GM18502 (cell line): Measurements from ENCODE around the gene PPP1R14B.

Experiments used
- ATAC-seq: cut with Tn5 transposase; IDR thresholded peaks from one replicate; pipeline ENCODE4 v1.9.1; 2021; ENCODE audit warnings: mild to moderate bottlenecking; ENCODE audit not compliant: unreplicated experiment, poor library complexity

PPP1R14B gene

GRCh38 chr11:64219755-64220154 is 27.0 kb downstream of the PPP1R14B start:
- no peak for ATAC-seq

GRCh38 chr11:64219354-64219684 is 27.4 kb downstream of the PPP1R14B start:
- ATAC-seq: no peak

GRCh38 chr11:64218628-64219353 is 28.0 kb downstream of the PPP1R14B start:
- no peak for ATAC-seq

GRCh38 chr11:64216879-64217278 is 29.9 kb downstream of the PPP1R14B start:
- no peak for ATAC-seq

- ATAC-seq: no peak
These were observed 35.4 kb downstream of the PPP1R14B start for GRCh38 chr11:64211181-64211872.

- no peak for ATAC-seq
These were observed 36.3 kb downstream of the PPP1R14B start for GRCh38 chr11:64210301-64211020.

- ATAC-seq: no peak
These were observed 37.2 kb downstream of the PPP1R14B start for GRCh38 chr11:64209563-64209843.

- ATAC-seq: no peak
These were observed 37.8 kb downstream of the PPP1R14B start for GRCh38 chr11:64208796-64209562.

- ATAC-seq: no peak
These were observed 38.5 kb downstream of the PPP1R14B start for GRCh38 chr11:64208086-64208795.

GRCh38 chr11:64207256-64208085 is 39.3 kb downstream of the PPP1R14B start:
- peak; percentile 63 for ATAC-seq

GRCh38 chr11:64206457-64207255 is 40.1 kb downstream of the PPP1R14B start, which contains the start of gene FERMT3:
Gene FERMT3 (plus strand): TSS chr11:64206721. CDS start chr11:64207365, 644 bp downstream.
- ATAC-seq: peak; percentile 3

GRCh38 chr11:64204464-64204989 is 42.2 kb downstream of the PPP1R14B start:
- no peak for ATAC-seq

- ATAC-seq: no peak
These were observed 42.7 kb downstream of the PPP1R14B start for GRCh38 chr11:64204080-64204440.

GRCh38 chr11:64203421-64204079 is 43.2 kb downstream of the PPP1R14B start:
- no peak for ATAC-seq

GRCh38 chr11:64202992-64203391 is 43.8 kb downstream of the PPP1R14B start:
- no peak for ATAC-seq

GRCh38 chr11:64201543-64201942 is 45.2 kb downstream of the PPP1R14B start:
- ATAC-seq: no peak

- no peak for ATAC-seq
These were observed 48.2 kb downstream of the PPP1R14B start for GRCh38 chr11:64198511-64198910.

GRCh38 chr11:64196626-64197025 is 50.1 kb downstream of the PPP1R14B start:
- ATAC-seq: no peak
